Limb (tissue), 2 donors: ENCODE data around the gene AMPD2.

Experiments
- DNase-seq, 2 donors: peaks; one replicate each; pipeline ENCODE4 v3.0.0-alpha.2; 2016; ENCODE audit errors: extremely low spot score in 2 of 2

The AMPD2 gene

DNA sequence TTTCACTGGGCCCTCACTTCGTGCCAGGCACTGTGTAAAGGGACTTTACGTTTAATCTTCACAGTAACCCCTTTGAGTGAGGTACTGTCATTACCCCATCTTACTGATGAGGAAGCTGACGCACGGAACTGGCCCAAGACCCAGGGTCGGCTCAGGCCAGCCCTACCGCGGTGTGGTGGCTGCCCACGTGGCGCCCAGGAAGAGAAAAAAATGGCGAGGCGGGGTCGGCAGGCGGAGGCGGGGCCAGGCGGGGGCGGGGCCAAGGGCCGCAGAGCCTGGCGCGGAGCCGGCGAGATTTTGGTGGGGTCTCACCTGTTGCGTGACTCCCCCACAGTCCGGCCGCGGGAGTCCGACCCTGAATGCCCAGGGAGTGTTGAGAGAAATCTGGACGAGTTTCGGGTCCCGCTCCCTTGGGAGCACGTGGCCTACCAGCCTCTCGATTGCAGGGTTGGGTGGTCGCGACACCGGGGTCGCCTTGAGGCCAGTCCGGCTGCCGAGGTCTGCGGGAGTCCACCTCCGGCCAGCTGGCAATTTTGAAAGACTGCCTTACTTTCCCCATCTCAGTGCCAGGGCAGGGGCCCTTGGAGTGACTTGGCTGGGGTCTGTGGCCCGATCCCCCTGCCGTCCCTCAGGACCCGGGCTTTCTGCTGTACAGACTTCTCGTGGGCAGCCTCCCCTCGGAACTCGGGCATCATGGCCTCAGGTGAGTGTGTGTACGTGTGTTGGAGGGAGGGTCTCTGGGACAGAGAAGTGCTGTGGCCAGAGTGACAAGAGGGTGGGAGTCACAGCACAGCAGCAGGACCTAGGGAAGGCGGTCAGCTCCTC is at the start of gene AMPD2, which contains the start of gene GNAT2:
AMPD2 (plus strand) TSS at position 262 of the 825 bp plus-strand sequence. CDS start 1,339 bp downstream, outside the sequence.
GNAT2 (minus strand) TSS at position 41 of the 825 bp plus-strand sequence. CDS start 6,746 bp downstream, outside the sequence.
- peak; percentile 64 to 86 for DNase-seq

DNA sequence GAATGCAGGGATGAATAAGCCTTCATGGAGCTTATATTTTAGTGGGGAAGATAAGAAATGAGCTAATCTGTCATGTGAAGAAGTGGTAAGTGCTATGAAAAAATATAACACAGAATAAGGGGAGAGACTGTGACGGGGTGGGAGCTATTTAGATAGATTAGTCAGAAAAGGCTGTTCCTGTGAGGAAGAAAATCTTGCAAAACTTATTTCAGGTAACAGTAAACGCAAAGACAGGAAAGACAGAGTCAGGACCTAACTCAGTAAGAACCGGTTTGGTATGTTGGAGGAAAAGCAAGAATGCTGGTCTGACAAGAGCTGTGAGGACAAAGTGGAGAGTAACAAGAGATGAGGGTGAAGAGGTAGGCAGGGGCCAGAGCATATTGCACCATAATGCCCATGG is 49.2 kb upstream of the AMPD2 start:
- no peak for DNase-seq

DNA sequence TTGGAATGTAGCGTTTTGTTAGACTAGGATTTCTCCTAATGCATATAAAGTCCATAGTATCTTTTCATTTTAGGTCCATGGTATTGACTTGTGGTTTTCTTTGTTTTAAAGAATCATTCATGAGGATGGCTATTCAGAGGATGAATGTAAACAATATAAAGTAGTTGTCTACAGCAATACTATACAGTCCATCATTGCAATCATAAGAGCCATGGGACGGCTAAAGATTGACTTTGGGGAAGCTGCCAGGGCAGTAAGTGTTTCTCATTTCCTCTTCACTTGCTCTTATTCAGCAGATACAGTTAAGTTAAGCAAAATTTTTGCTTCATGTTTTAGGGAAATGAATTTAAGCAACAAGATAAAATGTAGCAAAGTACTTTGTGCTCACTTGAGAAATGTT is 45.9 kb upstream of the AMPD2 start:
- no peak for DNase-seq

DNA sequence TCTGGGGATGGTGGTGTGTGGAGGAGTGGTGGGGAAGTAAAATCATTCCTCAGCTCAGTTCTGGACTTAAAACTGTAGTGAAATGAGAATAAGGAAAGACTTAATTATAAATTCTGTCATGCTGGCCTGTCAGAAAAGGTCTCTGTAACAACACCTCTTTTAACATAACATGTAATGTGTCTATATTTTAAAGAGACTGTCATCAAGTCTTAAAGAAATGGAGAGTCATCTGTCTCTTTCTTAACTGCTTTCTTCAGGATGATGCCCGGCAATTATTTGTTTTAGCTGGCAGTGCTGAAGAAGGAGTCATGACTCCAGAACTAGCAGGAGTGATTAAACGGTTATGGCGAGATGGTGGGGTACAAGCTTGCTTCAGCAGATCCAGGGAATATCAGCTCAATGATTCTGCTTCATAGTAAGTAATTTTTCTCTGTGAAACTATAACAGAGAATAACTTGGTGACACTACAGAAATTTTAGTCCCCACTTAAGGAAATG is 40.6 kb upstream of the AMPD2 start:
- no peak for DNase-seq

DNA sequence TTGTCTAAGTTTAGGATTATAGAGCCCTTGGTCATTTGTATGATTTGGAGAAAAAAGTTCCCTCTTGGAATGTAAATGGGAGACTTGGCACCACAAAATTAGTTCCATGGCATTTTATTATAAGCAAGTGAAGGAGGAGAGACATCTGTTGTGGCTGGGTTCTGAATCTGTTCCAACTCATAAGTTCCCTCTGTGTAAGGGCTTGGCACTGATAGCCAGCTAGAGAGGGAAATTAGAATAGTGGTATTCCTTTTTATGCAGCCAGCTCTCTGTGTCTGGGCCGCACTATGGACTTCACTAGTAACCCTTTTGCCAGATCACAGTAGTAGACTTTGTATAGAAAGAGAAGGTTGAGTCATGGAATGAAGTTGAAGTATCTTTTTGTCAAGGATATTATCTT is 40.1 kb upstream of the AMPD2 start:
- peak in 1 of 2 donors; percentile 52 for DNase-seq

DNA sequence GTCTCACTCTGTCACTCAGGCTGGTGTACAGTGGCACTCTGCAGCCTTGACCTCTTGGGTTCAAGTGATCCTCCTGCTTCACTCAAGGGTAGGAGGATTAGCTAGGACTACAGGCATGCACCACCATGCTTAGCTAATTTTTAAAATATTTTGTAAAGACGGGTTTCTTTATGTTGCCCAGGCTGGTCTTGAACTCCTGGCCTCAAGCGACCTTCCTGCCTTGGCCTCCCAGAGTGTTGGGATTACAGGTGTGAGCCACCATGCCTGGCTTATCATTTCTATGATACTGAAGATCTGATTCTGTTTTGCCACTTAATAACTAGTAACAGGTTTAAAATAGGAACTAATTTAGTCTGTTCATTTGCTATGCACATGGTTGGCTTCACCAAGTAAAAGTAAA is 37.6 kb upstream of the AMPD2 start:
- no peak for DNase-seq

DNA sequence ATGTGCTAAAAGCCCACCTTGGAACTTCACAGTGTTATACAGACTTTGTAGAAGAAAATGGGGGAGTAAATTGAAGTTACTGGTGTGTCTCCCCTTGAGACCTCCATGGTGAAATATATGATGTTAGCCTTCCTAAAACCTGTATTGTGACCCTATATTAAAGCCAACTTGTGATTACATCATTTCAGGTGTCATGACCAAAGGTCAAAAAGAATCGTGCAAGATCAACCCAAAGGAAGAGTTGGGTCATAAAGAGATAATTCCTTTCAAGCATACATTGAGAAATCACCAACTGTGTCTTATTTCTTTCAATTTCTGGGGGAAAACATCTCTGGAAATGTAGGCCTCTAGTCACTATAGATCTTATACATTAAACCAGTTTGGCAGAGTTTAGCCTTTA is 34.9 kb upstream of the AMPD2 start:
- no peak for DNase-seq

DNA sequence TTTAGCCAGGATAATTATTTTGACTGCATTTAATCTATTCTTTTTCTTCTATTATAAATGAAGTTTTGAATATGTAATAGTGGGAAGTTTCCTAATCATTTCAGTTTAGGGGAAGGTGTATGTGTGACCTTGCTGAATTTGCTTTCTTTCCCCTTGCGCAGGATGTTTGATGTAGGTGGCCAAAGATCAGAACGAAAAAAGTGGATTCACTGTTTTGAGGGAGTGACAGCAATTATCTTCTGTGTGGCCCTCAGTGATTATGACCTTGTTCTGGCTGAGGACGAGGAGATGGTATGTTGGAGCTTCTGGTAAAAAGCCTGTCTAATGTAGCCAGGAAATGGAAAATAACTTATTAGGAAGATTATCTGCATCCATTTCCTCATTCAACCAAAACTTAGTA is 33.6 kb upstream of the AMPD2 start:
- DNase-seq: no peak

DNA sequence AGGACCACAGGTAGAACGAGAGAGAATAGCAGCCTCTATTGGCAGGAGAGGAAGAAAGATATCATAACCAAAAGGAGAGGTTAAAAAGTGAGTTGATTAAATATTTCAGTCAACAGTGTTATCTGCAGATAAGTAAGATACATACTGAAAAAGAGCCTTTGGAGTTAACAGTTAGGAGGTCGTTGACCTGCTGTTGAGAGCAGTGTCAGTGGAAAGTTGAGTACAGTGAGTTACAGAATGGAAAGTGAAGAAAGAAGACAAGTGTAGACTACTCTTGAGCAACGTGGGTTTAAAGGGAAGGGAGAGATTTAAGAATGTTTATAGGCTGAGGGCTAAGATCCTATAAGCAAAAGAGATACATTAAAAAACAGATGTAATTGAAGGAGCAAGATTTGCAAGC is 30.5 kb upstream of the AMPD2 start:
- no peak for DNase-seq

DNA sequence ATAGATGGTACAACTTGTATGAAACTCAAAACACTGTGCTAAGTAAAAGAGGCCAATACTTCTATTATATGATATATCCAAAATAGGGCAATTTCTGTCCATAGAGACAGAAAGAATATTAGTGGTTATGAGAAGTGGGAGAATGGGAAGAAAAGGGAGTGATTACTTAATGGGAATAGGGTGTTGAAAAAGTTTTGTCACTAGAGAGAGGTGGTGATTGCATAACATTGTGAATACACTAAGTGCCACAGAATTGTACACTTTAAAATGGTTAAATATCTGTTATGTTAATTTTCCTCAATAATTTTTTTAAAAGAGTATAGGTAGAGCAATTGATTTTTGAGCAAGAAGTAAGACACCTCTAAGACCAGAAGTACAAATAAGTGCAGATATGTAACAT is 30.0 kb upstream of the AMPD2 start:
- DNase-seq: no peak

DNA sequence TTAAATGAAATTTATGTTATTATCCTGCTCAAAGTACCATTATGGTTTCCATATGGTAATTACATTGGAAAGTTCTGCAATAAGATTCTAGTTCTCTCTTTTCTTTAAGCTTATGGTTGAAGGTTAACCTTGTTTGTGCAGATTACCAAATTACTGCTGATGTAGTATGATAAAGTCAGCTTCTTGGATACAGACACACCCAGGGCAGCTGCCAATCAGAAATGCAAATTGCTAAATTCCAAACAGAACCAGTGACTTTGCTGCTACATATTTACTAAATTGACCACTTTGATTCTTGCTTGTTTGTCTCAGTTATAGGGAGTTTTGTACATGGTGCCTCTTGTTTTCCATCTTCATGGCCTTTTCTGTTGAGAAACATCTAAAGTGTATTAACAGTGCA is 26.7 kb upstream of the AMPD2 start:
- DNase-seq: no peak

DNA sequence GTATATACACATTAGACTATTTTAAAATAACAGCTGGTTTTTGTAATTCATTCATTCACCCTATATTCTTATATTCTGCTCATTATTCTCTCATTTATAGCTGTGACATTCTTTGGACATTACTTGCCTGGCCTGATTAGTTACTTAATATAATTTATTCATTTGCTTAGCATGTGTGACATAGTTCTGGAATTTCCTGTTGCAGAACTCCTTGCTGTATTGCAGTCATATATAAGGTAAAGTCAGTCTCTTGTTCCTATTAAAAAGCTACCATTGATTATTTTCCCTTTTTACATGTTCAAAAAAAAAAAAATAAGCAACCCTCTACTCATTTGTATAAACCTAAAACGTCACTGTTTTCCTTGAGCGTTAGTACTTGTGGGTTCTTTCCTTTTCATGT is 24.1 kb upstream of the AMPD2 start:
- DNase-seq: no peak

DNA sequence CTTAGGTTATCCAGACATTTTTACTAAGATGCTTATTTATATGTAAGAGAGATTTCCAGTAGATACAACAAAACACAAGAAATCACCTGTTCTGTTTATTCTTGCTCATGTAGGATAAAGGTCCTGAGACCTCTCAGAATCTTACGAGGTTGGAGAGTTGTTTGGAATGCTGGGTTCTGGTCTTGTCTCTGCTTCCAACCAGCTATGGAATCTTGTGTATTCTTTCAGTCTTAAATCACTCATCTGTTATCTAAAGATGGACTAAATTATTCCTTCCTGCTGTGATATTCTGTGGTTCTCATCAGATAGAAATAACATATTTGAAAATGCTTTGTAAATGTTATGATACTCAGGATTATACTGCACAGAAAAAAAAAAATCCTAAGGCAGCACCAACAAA is 21.5 kb upstream of the AMPD2 start:
- DNase-seq: no peak

DNA sequence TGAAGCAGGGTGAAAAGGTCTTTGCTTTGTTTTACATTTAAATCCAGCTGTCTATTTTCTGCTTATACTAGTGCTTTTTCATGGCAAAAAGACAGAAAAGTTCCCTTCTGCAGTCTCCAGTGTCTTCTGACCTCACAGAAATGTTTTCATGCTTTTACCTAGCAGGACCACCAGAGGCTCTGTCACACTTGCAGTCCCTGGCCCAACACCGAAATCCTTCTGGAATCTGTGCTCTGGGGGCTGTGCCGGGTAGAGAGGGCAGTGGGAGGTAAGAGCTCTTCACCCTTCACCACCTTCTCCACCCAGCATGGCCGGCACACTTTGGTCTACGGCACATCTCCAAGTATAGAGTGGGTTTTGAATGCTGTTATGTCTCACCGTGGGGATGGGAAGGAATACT is 21.0 kb upstream of the AMPD2 start:
- DNase-seq: no peak

DNA sequence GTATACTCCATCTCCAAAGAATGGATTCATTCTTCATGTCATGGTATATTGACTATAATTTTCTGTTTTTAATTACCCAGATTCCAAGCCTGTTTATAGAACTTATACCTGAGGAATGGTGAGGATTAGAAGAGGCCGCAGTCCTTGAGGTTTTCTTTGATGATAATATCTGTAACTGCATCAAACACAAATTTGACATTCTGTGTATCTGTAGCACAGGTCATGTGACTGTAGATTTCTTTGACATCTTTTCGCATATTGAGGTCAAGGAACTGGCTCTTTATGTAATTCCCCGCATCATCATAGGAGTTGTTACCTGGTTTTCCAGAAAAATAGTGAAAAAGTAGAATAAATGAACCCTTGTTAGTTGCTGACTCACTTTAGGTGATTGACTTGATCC is 16.4 kb upstream of the AMPD2 start:
- DNase-seq: no peak

DNA sequence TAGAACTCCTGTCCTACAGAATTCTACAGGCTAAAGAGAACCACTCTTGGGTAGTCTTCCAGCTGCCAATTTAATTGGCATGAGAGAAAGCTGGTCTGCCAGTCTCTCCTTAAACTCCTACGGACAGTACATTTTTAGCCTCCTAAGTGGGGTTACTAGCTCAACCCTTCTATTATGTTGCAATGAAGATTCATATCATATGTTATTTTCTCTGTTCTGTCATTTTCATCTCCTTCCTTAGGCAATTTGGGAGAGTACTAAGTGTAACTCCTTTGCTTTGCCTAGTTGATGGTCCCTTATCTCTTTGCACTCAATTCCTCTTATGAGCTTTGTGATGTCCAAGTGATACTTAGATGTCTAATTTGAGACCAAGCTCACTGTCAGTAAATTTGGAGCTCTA is 14.3 kb upstream of the AMPD2 start:
- DNase-seq: no peak

DNA sequence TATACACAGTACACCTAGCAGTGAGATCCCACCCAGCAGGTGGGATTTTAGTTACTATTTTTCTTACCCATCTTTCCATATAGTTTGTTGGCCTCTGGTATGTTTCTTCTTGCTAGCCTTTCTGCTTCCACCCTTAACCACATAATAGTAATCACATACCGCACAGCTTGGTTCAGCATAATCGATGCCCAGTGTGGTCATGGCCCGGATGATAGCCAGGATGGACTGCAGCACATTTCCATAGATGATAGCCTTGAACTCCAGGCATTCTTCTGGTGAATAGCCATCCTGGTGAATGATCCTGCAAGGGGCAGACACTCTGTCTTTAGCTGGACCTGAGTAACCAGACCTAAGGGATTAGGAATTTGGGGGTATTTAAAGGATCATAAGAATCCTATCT is 9.8 kb upstream of the AMPD2 start:
- DNase-seq: no peak

DNA sequence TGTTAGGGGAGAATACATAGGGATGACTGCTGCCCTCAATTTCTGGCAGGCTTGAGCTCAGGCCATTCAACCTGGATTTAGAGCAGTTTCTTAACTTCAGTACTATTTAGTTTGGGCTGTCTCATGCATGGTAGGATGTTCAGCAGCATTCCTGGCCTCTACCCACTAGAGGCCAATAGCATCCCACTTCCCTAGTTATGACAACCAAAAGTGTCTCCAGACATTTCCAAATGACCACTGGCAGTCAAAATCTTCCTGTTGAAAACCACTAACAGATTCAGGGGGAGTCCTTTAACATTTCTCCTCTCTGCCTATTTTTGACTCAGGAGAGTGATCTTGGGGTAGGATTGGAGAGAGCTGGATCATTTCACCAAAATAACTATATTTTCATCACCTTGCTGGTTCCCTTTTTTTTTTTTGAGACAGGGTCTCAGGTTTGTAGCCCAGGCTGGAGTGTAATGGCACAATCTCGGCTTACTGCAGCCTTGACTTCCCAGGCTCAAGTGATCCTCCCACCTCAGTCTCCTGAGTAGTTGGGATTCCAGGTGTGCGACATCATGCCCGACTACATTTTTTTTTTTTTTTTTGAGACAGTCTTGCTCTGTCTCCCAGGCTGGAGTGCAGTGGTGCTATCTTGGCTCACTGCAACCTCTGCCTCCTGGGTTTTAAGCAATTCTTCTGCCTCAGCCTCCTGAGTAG is 8.9 kb upstream of the AMPD2 start:
- DNase-seq: no peak

DNA sequence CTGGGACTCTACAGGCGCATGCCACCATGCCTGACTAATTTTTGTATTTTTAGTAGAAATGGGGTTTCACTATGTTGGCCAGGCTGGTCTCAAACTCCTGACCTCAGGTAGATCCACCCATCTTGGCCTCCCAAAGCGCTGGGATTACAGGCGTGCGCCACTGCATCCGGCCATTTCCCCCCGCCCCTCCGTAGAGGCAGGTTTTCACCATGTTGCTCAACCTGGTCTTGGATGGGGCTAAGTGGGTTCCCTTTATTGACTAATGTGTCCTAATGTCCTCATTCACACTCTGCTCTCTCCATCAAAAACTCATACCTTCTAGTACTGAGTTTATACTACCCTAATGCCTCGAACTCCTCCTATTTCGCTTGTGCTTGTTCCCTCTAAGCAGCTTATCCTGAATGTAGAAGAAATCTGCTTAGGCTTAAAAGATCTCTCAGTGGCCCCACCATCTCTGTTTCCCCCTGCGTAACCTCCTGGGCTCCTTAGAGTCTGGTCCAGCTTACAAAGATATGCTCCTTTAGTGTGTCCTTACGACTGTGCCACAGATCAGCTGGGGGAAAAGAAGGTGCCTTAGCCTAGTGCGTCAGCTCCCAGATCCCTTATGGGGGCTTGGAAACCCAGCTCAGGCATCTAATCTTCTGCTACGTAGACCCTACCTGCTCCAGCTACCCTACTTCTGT is 8.2 kb upstream of the AMPD2 start:
- DNase-seq: no peak

DNA sequence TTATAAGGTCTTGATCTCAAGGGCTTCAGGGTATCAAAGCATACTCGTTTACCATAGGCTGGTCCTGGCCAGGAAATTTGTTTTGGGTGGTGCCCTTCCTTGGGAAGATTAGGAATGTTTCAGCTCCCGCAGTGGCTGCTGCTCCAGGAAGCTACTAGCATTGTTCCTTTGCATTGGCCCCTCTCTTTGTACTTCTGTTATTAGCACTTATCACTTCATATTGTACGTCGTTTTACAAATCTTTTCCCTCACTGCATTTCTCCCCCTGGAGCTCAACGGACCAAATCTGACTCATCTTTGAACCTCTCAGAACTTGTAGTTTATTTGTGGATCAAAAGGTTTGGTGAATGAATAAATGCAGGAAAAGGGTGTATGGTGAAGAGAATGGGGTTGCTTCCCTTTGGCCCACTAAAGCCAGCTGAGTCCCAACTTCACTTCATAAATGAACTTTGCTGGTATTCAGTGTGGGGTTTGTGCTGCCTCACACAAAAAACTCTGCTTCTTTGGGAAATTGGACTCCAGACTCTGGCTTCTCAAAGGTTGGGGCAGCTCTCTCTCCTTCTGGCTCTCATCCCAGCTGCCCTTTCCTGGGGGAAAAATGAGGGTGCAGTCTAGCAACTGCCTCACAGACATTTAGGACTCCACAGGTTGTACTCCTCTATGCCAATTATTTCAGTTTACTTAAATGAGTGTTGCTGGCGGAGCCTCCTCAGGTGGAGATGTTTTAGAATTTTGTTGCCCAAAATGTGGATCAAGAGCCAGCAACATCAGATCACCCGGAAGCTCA is 6.1 kb upstream of the AMPD2 start:
- no peak for DNase-seq

DNA sequence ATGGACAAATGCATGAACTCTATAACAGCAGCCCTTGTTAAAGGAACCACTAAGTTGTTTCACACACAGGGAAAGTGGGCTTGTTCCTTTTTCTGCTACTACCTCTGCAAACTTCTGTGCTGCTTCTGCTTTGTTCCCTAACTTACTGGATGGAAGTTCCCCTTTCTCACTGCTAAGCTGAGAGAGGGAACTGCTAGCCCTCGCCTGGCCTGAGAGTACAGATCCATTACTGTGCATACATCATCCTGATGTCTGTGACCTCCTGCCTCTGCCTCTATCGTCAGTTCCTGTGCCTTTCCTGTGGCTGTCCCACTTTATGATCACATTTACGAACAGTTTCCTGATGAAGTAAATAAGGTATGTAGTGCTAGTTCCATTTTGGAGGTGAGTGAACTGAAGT is 3.8 kb upstream of the AMPD2 start:
- DNase-seq: no peak
